Measurements from ENCODE around the gene PSORS1C1. TPM values are rescaled to one million over a fixed set of nuclear protein-coding genes. Genes with fewer than 3 reads are reported as not detected.

The PSORS1C1 gene
- total RNA-seq, 1 donor from 2014 or later, result not detected

DNA sequence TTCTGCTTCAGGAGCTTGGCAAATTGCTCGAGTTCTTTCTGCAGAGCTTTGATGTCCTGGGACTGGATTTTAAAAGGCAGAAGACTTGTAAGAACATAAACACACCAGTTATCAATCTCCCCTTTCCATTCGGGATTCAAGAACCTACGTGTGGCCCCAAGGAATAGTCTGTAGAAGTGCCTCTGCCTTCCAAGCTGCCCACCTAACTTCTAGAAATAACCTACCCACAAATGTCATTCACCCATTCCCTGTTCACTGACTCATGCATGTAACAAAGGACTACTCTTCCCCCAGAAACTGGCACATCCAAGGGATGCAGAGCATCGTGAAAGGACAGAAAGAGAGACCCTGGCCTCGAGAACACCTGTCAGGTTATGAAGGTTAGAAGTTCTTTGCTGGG is 51.4 kb downstream of the PSORS1C1 start:
- H3K4me2 ChIP-seq, result no peak overlapping the region
- no peaks in the 10 kb centered on the region for H3K4me1 ChIP-seq
- H3K27me3 ChIP-seq, result peaks cover 31% of the 10 kb centered on the region
- no peak overlapping the region for H3K27ac ChIP-seq
- no peak overlapping the region for H3K4me3 ChIP-seq
- Mint-ChIP-seq H3K36me3 (peaks cover 6% of the 10 kb centered on the region), H3K9me3 (no peaks in the 10 kb centered on the region), H3K27ac (no peak overlapping the region), H3K4me1 (peaks cover 8% of the 10 kb centered on the region), H3K4me3 (no peak overlapping the region), H3K27me3 (ENCODE audit: insufficient read depth, low read depth) (peaks cover 8% of the 10 kb centered on the region)
- H2AFZ ChIP-seq (replicated peaks), result no peak overlapping the region
- H4K20me1 ChIP-seq (ENCODE audit: low read depth), result no peaks in the 10 kb centered on the region
- DNase-seq (ENCODE audit: low spot score), result no peak
- no peaks in the 10 kb centered on the region for H3K9me3 ChIP-seq (ENCODE audit: low read depth)
- TF ChIP-seq EZH2phosphoT487 (IDR thresholded peaks at IDR 0.05) (no peak), EZH2 (IDR thresholded peaks at IDR 0.05) (no peak)
- TF ChIP-seq, protein P1, sequence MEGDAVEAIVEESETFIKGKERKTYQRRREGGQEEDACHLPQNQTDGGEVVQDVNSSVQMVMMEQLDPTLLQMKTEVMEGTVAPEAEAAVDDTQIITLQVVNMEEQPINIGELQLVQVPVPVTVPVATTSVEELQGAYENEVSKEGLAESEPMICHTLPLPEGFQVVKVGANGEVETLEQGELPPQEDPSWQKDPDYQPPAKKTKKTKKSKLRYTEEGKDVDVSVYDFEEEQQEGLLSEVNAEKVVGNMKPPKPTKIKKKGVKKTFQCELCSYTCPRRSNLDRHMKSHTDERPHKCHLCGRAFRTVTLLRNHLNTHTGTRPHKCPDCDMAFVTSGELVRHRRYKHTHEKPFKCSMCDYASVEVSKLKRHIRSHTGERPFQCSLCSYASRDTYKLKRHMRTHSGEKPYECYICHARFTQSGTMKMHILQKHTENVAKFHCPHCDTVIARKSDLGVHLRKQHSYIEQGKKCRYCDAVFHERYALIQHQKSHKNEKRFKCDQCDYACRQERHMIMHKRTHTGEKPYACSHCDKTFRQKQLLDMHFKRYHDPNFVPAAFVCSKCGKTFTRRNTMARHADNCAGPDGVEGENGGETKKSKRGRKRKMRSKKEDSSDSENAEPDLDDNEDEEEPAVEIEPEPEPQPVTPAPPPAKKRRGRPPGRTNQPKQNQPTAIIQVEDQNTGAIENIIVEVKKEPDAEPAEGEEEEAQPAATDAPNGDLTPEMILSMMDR (IDR thresholded peaks at IDR 0.05), result no peak
- no peak overlapping the region for H3K9ac ChIP-seq
- H3K79me2 ChIP-seq (ENCODE audit: low read depth), result no peaks in the 10 kb centered on the region
- H3K36me3 ChIP-seq, result no peaks in the 10 kb centered on the region
- H3F3A ChIP-seq (ENCODE audit: low read depth), result peaks cover 2% of the 10 kb centered on the region

DNA sequence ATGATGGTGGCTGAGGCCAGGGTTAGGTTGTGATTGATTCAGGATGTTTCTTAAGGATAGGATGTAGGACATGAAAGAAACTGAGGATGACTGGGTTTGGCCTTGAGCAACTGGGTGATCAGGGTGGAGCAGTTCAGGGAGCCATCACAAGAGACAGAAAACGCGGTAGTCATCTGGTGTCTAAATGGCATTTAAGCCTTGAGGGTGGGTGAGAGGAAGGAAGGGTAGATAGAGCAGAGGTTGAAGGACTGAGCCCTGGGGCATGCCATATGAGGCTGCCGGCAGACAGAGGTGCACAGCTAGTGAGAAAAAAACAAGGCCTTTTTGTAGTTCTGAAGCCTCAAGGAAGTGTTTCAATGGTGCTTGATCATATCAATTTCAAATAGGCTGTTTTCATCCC is 54.0 kb downstream of the PSORS1C1 start:
- Histone ChIP-seq H3K27ac (no peak overlapping the region), H3F3A (ENCODE audit: low read depth) (peaks cover 13% of the 10 kb centered on the region), H3K4me3 (no peak overlapping the region), H3K27me3 (peaks cover 40% of the 10 kb centered on the region), H2AFZ (replicated peaks) (no peak overlapping the region), H3K79me2 (ENCODE audit: low read depth) (no peaks in the 10 kb centered on the region), H4K20me1 (ENCODE audit: low read depth) (no peaks in the 10 kb centered on the region), H3K9ac (no peak overlapping the region), H3K4me1 (peaks cover 19% of the 10 kb centered on the region), H3K36me3 (no peaks in the 10 kb centered on the region), H3K9me3 (ENCODE audit: low read depth) (no peaks in the 10 kb centered on the region), H3K4me2 (no peak overlapping the region)
- peaks cover 12% of the 10 kb centered on the region for H3K27me3 Mint-ChIP-seq (ENCODE audit: insufficient read depth, low read depth)
- DNase-seq (ENCODE audit: low spot score), result no peak
- H3K27ac Mint-ChIP-seq, result no peak overlapping the region
- H3K4me1 Mint-ChIP-seq, result peaks cover 25% of the 10 kb centered on the region
- no peaks in the 10 kb centered on the region for H3K9me3 Mint-ChIP-seq
- H3K4me3 Mint-ChIP-seq, result no peak overlapping the region
- H3K36me3 Mint-ChIP-seq, result peaks cover 2% of the 10 kb centered on the region
- TF ChIP-seq, protein P1 (IDR thresholded peaks at IDR 0.05), result no peak
- no peak for TF ChIP-seq EZH2 (IDR thresholded peaks at IDR 0.05)
- no peak for TF ChIP-seq EZH2phosphoT487 (IDR thresholded peaks at IDR 0.05)

DNA sequence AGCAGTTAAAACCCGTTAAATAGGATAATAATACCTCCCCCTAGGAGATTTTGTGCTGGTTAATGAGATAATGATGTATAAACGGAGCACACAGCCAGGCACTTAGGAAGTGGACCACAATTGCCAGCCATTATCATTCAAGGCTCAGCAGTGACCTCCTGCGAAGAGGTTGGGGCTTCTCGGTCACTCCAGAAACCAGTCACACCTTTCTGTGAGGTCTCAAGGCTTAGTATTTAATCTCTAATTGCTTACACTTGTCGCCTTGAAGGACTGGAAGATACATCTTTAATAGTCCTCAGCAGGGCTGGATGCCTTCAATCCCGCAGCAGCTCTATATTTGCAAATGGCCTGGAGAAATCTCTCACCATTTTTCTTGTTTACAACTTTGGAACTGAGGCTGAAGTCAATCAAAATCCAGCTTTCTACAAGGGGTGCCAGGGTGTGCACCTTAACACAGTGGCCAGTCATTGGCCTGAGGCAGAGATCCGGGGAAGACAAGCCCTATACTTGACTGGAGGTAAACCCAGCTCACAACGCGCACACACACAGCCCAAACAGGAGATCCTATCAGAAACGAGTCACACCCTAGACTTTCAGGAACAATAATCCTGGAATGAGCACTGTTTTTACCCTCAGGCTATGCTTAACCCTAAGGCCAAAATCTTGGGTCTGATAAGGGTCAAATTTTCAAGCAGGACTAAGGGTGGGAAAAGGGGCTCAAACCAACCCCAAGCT is 54.7 kb downstream of the PSORS1C1 start:
- H3K36me3 Mint-ChIP-seq, result peaks cover 2% of the 10 kb centered on the region
- Histone ChIP-seq H3K36me3 (no peaks in the 10 kb centered on the region), H3K27ac (no peak overlapping the region), H3K4me3 (no peak overlapping the region), H3K9me3 (ENCODE audit: low read depth) (no peaks in the 10 kb centered on the region), H4K20me1 (ENCODE audit: low read depth) (no peaks in the 10 kb centered on the region), H3K9ac (no peak overlapping the region), H2AFZ (replicated peaks) (no peak overlapping the region), H3K27me3 (peaks cover 40% of the 10 kb centered on the region), H3F3A (ENCODE audit: low read depth) (peaks cover 13% of the 10 kb centered on the region), H3K4me2 (no peak overlapping the region), H3K79me2 (ENCODE audit: low read depth) (no peaks in the 10 kb centered on the region), H3K4me1 (peaks cover 19% of the 10 kb centered on the region)
- H3K9me3 Mint-ChIP-seq, result no peaks in the 10 kb centered on the region
- no peak overlapping the region for H3K27ac Mint-ChIP-seq
- H3K4me1 Mint-ChIP-seq, result peaks cover 25% of the 10 kb centered on the region
- no peak overlapping the region for H3K4me3 Mint-ChIP-seq
- no peak for DNase-seq (ENCODE audit: low spot score)
- no peak for TF ChIP-seq EZH2phosphoT487 (IDR thresholded peaks at IDR 0.05)
- TF ChIP-seq, protein P1 (IDR thresholded peaks at IDR 0.05), result no peak
- no peak for TF ChIP-seq EZH2 (IDR thresholded peaks at IDR 0.05)
- peaks cover 12% of the 10 kb centered on the region for H3K27me3 Mint-ChIP-seq (ENCODE audit: insufficient read depth, low read depth)

All from neural progenitor cell (in vitro differentiated cells).